ENCODE measurements around the gene LSM3. TPM values are rescaled to one million over a fixed set of nuclear protein-coding genes. Genes with fewer than 3 reads are reported as not detected.
A peak's percentile ranks its signal among the peaks of the same experiment; 100 is the strongest.

Gene LSM3
- total and polyA plus RNA-seq, 9 donors: 7.9 to 18.6 (median 10.8) TPM

DNA sequence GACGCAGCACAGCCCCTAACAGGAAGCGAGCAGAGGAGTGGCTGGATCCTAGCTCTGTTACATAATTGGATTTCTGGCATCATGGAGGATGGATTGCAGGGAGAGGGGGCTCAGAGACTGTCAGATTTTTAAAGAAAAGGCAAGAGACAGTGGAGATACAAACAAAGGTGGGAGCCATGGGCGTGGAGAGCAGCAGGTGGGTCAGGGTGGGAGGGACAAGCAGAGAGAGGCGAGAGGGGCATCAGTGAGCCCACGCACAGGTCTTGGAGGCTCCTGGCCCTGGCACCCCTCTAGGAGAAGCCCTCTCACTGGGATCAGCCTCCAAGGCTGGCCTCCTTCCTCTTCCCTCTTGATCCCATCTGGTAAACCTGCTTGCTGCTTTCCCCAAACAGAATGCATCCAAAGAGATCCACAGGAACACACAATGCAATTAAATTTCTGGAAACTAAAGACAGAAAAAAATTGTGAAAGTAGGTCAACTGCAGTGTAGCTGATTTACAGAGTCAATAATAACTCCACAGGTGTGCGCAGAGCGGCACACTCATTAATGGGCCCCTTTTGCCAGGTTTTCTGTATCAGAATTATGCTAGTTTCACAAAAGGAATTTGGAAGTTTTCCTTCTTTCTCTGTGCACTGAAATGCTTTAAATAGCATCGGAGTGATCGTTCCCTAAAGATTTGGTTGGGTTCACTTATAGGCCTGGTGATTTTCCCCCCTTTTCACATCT is 66.1 kb downstream of the LSM3 start:
- no peaks in the 10 kb centered on the region for H3K27me3 ChIP-seq
- TF ChIP-seq EP300 (IDR thresholded peaks at IDR 0.05) (no peak), POLR2A (IDR thresholded peaks at IDR 0.05) (no peak)
- TF ChIP-seq, protein P1, sequence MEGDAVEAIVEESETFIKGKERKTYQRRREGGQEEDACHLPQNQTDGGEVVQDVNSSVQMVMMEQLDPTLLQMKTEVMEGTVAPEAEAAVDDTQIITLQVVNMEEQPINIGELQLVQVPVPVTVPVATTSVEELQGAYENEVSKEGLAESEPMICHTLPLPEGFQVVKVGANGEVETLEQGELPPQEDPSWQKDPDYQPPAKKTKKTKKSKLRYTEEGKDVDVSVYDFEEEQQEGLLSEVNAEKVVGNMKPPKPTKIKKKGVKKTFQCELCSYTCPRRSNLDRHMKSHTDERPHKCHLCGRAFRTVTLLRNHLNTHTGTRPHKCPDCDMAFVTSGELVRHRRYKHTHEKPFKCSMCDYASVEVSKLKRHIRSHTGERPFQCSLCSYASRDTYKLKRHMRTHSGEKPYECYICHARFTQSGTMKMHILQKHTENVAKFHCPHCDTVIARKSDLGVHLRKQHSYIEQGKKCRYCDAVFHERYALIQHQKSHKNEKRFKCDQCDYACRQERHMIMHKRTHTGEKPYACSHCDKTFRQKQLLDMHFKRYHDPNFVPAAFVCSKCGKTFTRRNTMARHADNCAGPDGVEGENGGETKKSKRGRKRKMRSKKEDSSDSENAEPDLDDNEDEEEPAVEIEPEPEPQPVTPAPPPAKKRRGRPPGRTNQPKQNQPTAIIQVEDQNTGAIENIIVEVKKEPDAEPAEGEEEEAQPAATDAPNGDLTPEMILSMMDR (IDR thresholded peaks at IDR 0.05): no peak
- no peaks in the 10 kb centered on the region for H3K36me3 ChIP-seq
- H3K9me3 ChIP-seq: no peaks in the 10 kb centered on the region
- H3K4me3 ChIP-seq: no peak overlapping the region
- 74 to 78% (median 75%) methylated on average over 9 of the region's 9 CpGs for WGBS, 3 donors
- peaks cover 23% of the 10 kb centered on the region for H3K4me1 ChIP-seq (ENCODE audit: insufficient read depth)
- intact Hi-C loops (cut with DNase I): no loop called here
- DNase-seq: peak in 1 of 5 donors; percentile 6
- no peak overlapping the region for H3K27ac ChIP-seq

DNA sequence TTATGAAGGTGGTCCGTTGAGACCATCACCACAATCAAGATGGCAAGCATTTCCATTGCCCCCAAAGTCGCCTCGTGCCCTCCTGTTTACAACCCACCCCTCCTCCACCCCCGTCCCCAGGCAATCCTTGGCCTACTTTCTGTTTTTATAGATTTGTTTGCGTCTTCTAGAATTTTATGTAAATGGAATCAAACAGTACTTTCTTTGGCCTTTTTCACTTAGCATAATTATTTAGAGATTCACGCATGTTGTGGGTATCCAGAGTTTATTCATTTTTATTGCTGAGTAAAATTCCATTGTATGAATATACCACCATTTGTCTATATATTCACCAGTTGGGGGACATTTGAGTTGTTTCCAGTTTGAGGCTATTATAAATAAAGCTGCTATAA is 66.6 kb downstream of the LSM3 start:
- intact Hi-C loops (cut with DNase I): no loop called here
- no peak for DNase-seq
- peaks cover 24% of the 10 kb centered on the region for H3K4me1 ChIP-seq (ENCODE audit: insufficient read depth)
- 89 to 90% (median 90%) methylated on average over 6 of the region's 6 CpGs for WGBS, 3 donors
- H3K27me3 ChIP-seq: no peaks in the 10 kb centered on the region
- no peak overlapping the region for H3K4me3 ChIP-seq
- no peak for TF ChIP-seq EP300 (IDR thresholded peaks at IDR 0.05)
- TF ChIP-seq, protein P1 (IDR thresholded peaks at IDR 0.05): no peak
- no peak for TF ChIP-seq POLR2A (IDR thresholded peaks at IDR 0.05)
- H3K9me3 ChIP-seq: no peaks in the 10 kb centered on the region
- no peaks in the 10 kb centered on the region for H3K36me3 ChIP-seq
- no peak overlapping the region for H3K27ac ChIP-seq

DNA sequence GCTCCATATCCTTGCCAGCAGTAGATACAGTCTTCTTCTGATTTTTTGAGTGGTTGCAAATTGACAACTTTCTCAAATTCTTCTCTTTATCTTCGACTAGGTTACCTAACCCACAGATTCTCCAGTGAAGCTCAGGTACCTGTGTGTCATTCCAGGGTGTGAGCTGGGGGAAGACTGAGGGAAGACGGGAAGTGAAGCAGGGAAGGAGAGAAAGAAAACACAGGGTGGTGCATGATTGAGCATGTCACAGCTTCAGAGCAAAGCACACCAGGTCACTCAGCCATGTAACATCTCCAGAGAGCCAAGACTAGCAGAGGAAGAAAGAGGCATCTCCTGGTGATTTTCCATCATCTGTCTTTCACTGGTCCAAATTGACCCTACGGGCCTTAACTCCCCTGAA is 67.2 kb downstream of the LSM3 start:
- Histone ChIP-seq H3K27ac (no peak overlapping the region), H3K9me3 (no peaks in the 10 kb centered on the region), H3K4me3 (no peak overlapping the region), H3K27me3 (no peaks in the 10 kb centered on the region), H3K36me3 (no peaks in the 10 kb centered on the region), H3K4me1 (ENCODE audit: insufficient read depth) (peaks cover 24% of the 10 kb centered on the region)
- no peak for DNase-seq
- TF ChIP-seq POLR2A (IDR thresholded peaks at IDR 0.05) (no peak), EP300 (IDR thresholded peaks at IDR 0.05) (no peak)
- TF ChIP-seq, protein P1 (IDR thresholded peaks at IDR 0.05): no peak
- intact Hi-C loops (cut with DNase I): no loop called here
- WGBS, 3 donors: 62 to 92% (median 88%) methylated on average over 3 of the region's 3 CpGs

DNA sequence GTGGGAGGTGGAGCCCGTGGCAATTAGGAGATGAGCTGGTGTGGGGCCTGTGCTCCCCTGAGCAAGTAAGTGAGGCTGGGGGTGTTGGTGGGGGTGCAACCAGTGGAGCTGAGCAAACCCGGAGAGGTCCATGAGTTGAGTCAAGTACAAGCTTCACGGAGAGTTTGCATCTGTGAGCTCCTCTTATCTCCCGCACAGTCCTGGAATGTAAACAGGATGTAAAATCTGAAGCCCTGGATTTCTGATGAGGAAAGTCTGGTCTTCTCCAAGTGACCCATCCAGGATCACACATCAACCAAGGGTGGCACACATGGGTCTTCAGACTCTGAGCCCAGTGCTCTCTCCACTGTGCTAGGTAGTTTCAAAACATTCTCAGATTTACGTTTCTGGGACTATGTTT is 67.8 kb downstream of the LSM3 start:
- TF ChIP-seq, protein P1 (IDR thresholded peaks at IDR 0.05): no peak
- no peak for TF ChIP-seq EP300 (IDR thresholded peaks at IDR 0.05)
- no peak for TF ChIP-seq POLR2A (IDR thresholded peaks at IDR 0.05)
- DNase-seq: no peak
- Histone ChIP-seq H3K27me3 (no peaks in the 10 kb centered on the region), H3K9me3 (no peaks in the 10 kb centered on the region), H3K36me3 (no peaks in the 10 kb centered on the region), H3K4me1 (ENCODE audit: insufficient read depth) (peaks cover 24% of the 10 kb centered on the region), H3K27ac (no peak overlapping the region), H3K4me3 (no peak overlapping the region)
- WGBS, 3 donors: 30 to 54% (median 41%) methylated on average over 5 of the region's 5 CpGs
- intact Hi-C loops (cut with DNase I): no loop called here

Data from ovary (tissue), 9 donors.